GM10248 (cell line): Measurements from ENCODE around the gene COL4A1.

Experiments used
- CTCF ChIA-PET: fragments of 300-600 bp; sonication (Branson Sonifier 250); formaldehyde crosslinking; extraction: SDS; loops from one replicate; lab custom pipeline; 2021; ENCODE audit warnings: antibody characterized with exemption; lab: Yijun Ruan, JAX
- POLR2A ChIA-PET: fragments of 350-650 bp; sonication (Branson Sonifier 250); formaldehyde crosslinking; extraction: SDS; loops from one replicate; lab custom pipeline; 2020; ENCODE audit warnings: antibody characterized with exemption; lab: Yijun Ruan, JAX
- DNase-seq: peaks from one replicate; pipeline ENCODE4 v3.0.0; 2012; ENCODE audit errors: extremely low spot score
- CTCF ChIP-seq: IDR thresholded peaks from 2 replicates; pipeline ENCODE4 v1.5.1; 2012; ENCODE audit warnings: mild to moderate bottlenecking, low read depth; ENCODE audit errors: extremely low read depth, missing control alignments, control extremely low read depth

Gene COL4A1

GRCh38 chr13:110274687-110275086 is 32.3 kb downstream of the COL4A1 start:
- ChIA-PET POLR2A (no interaction called here), CTCF (interaction anchor here (1.2 kb wide), 1 partner anchor 169 kb away, joined by 3 read pairs; no protein-coding TSS in a partner anchor)
- no peak for TF ChIP-seq CTCF
- no peak for DNase-seq

DNA sequence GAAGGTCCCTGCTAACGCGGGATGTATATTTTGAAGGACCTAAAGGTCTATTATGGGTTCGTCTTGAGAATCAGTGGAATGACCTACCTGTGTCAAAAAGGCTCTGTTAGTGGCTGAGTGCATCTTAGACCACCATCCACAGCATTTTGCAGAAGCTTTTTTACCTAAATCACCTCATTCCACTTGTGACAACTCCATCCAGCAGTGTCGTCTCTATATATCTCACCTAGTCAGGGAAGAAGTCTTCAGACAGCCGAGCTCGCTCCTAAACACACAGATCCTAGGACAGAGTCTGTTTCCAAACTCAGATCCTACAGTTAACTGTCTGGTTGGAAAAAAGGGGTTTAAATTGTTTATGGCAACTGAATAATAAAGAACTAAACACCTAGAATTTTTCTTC is 33.7 kb downstream of the COL4A1 start:
- POLR2A ChIA-PET: no interaction called here
- CTCF ChIA-PET: no interaction called here
- no peak for DNase-seq
- TF ChIP-seq CTCF: no peak

DNA sequence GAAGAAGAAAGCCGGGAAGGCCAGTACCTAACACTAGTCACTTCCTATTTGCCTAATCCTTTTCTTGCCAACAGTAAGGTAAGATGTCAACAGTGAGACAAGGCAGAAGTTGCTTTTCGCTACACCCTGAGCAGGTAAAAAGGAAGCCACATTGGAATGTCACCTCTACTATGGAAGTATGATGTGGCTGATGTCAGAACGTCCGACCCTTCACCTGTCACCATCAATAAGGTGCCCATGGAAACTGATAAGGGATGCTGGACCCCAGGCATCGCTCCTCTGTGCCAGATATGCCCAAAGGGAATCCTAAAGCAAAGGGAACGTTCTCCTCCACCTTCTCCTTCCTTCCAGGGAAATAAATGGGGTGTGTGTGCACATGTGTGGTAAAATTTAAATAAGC is 34.3 kb downstream of the COL4A1 start:
- DNase-seq: no peak
- POLR2A ChIA-PET: no interaction called here
- TF ChIP-seq CTCF: no peak
- CTCF ChIA-PET: no interaction called here

DNA sequence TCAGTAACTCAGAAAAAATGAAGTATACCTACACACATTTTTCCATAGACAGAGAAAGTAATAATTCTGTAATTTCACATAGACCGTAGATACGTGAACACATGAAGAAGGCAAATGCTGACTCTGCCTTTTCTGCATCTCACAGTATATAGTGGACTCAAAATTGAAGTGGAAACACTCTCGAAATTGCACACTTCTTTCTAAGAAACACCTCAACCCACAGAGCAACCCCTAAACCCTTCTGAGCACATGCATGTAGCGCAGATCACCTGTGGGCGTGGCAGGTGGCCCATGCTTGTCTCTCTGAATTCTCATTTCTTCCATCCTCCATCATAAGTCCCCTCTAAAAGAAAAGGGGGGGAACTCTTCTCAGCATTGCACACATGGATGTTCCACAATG is 34.7 kb downstream of the COL4A1 start:
- no peak for TF ChIP-seq CTCF
- CTCF ChIA-PET: interaction anchor here (1.3 kb wide), 1 partner anchor 12 kb away, joined by 3 read pairs; no protein-coding TSS in a partner anchor
- POLR2A ChIA-PET: no interaction called here
- DNase-seq: no peak

- CTCF ChIA-PET: interaction anchor here (1.3 kb wide), 1 partner anchor 13 kb away, joined by 3 read pairs; no protein-coding TSS in a partner anchor
- no peak for DNase-seq
- TF ChIP-seq CTCF: no peak
- POLR2A ChIA-PET: no interaction called here
These were observed 35.6 kb downstream of the COL4A1 start for GRCh38 chr13:110271313-110271712.

DNA sequence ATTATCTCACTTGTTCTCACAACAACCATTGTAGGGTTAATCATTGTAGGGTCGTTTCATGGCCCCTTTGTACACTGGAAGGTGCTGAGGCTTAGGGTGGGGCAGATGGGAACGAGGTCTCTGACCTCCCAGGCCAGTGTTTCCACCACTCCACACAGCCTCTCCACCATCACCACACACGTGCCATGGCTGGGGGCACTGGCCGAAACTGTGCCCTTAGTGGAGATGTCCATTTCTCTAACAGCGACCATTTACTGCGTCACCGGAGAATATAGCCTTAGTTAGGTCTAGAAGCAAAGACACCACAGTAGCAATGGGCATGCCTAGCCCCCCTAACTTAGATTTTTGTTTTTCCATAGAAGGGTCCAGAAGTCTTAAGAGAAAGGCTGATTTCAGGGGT is 36.5 kb downstream of the COL4A1 start:
- DNase-seq: no peak
- CTCF ChIA-PET: no interaction called here
- TF ChIP-seq CTCF: no peak
- POLR2A ChIA-PET: no interaction called here
